OCI-LY7 (cell line): ENCODE measurements around the gene ARX.

ENCODE experiments used
- EZH2phosphoT487 ChIP-seq: fragments of 200-600 bp; sonication (generic); IDR thresholded peaks from 2 replicates; pipeline ENCODE4 v1.6.1; 2018; ENCODE audit warnings: low read depth, borderline replicate concordance, mild to moderate bottlenecking, mixed run types, antibody characterized with exemption, low read length, moderate library complexity, mixed read lengths
- TF ChIP-seq, protein P1 (sequence below): fragments of 200-600 bp; sonication (generic); conservative IDR thresholded peaks from 2 replicates; pipeline ENCODE4 v1.5.1; 2014; ENCODE audit warnings: mild to moderate bottlenecking, antibody characterized with exemption, low read length, moderate library complexity, mixed read lengths

DNA sequence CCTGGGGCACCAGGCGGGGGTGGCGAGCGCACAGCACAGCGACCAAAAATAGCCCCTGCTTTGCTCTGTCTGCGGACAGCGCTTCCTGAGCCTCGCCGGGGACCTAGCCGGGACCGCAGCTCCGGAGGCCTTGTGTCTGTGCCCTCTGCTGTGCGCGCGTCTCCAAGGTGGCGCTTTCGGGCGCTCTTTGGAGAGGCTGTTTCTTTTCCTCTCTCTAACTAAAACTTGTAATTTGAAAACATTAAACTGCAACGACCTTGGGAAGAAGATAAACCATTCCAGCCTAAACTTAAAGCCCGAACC lies 3.4 kb downstream of the ARX start:
- TF ChIP-seq, protein P1, sequence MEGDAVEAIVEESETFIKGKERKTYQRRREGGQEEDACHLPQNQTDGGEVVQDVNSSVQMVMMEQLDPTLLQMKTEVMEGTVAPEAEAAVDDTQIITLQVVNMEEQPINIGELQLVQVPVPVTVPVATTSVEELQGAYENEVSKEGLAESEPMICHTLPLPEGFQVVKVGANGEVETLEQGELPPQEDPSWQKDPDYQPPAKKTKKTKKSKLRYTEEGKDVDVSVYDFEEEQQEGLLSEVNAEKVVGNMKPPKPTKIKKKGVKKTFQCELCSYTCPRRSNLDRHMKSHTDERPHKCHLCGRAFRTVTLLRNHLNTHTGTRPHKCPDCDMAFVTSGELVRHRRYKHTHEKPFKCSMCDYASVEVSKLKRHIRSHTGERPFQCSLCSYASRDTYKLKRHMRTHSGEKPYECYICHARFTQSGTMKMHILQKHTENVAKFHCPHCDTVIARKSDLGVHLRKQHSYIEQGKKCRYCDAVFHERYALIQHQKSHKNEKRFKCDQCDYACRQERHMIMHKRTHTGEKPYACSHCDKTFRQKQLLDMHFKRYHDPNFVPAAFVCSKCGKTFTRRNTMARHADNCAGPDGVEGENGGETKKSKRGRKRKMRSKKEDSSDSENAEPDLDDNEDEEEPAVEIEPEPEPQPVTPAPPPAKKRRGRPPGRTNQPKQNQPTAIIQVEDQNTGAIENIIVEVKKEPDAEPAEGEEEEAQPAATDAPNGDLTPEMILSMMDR: no peak
- no peak for TF ChIP-seq EZH2phosphoT487
